IPS DF 6.9 (cell line): ENCODE results near the gene ANKS1B.

Source experiments
- DNase-seq: peaks from one replicate; pipeline ENCODE4 v3.0.0-alpha.2; 2013; ENCODE audit warnings: low read depth, low spot score
- H3K27ac ChIP-seq: one replicate; pipeline ENCODE4 v1.5.1; 2013; ENCODE audit warnings: low read length, control low read depth
- H3K27me3 ChIP-seq: 2 replicates; pipeline ENCODE4 v1.6.1; 2013; ENCODE audit warnings: mild to moderate bottlenecking, low read length; ENCODE audit not compliant: control insufficient read depth, insufficient read depth
- H3K36me3 ChIP-seq: 2 replicates; pipeline ENCODE4 v1.6.1; 2013; ENCODE audit warnings: low read length; ENCODE audit not compliant: control insufficient read depth, insufficient read depth
- H3K4me1 ChIP-seq: 2 replicates; pipeline ENCODE4 v1.6.1; 2013; ENCODE audit warnings: low read length; ENCODE audit not compliant: control insufficient read depth, insufficient read depth
- H3K4me3 ChIP-seq: 2 replicates; pipeline ENCODE4 v1.5.1; 2013; ENCODE audit warnings: mild to moderate bottlenecking, low read length
- H3K9me3 ChIP-seq: 2 replicates; pipeline ENCODE4 v1.6.1; 2013; ENCODE audit warnings: low read length, inconsistent platforms; ENCODE audit not compliant: control insufficient read depth, insufficient read depth
- WGBS: extraction: QIAGEN DNeasy Blood & Tissue Kit; methylation state at CpG from one replicate; pipeline ENCODE4 v1.1.7; 2013; ENCODE audit warnings: mixed read lengths, missing lambda C conversion rate; ENCODE audit not compliant: insufficient read length, insufficient coverage; 5-methylcytosine and 5-hydroxymethylcytosine counted together

The ANKS1B gene

DNA sequence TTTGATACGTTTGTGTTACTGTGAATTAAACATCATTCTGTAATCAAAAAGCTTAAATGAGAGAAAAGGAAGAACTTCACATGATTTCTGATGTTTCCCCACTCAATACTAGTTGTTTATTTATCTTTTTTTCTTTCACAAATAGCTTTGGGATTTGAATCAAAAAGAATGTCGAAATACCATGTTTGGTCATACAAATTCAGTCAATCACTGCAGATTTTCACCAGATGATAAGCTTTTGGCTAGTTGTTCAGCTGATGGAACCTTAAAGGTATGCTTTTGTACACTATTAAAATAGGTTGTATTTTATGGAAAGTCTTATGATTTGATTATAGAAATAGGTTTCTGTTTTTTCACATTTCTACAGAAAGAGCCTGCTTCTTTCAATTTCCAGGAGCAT, 1298.1 kb downstream of the ANKS1B start:
- H3K36me3 ChIP-seq = no peaks in the 10 kb centered on the region
- no peaks in the 10 kb centered on the region for H3K27me3 ChIP-seq
- no peaks in the 10 kb centered on the region for H3K4me1 ChIP-seq
- no CpG with 5 or more reads among the region's 2 CpGs for WGBS
- no peaks in the 10 kb centered on the region for H3K9me3 ChIP-seq
- H3K27ac ChIP-seq = no peak overlapping the region
- no peak for DNase-seq
- H3K4me3 ChIP-seq = no peak overlapping the region
